Mucosa of rectum (tissue), 2 donors: ENCODE measurements around the gene DNAJB6.

Experiments used
- H3K27ac ChIP-seq, 2 donors: one replicate each; pipeline ENCODE4 v1.7.0; 2013; ENCODE audit warnings: inconsistent platforms in 2 of 2, low read depth in 2 of 2, low read length in 2 of 2
- H3K27me3 ChIP-seq, 2 donors: one replicate each; pipeline ENCODE4 v1.7.0; 2013; ENCODE audit warnings: low read length in 2 of 2; ENCODE audit not compliant: control insufficient read depth in 2 of 2, insufficient read depth in 2 of 2
- H3K36me3 ChIP-seq, 2 donors: one replicate each; pipeline ENCODE4 v1.7.0; 2013; ENCODE audit warnings: low read length in 2 of 2; ENCODE audit not compliant: control insufficient read depth in 2 of 2, insufficient read depth in 2 of 2
- H3K4me1 ChIP-seq, 2 donors: one replicate each; pipeline ENCODE4 v1.7.0; 2013; ENCODE audit warnings: low read length in 2 of 2, mild to moderate bottlenecking in 1 of 2; ENCODE audit not compliant: control insufficient read depth in 2 of 2, insufficient read depth in 2 of 2
- H3K4me3 ChIP-seq, 2 donors: one replicate each; pipeline ENCODE4 v1.7.0; 2013; ENCODE audit warnings: low read length in 2 of 2
- H3K9ac ChIP-seq, 2 donors: one replicate each; pipeline ENCODE4 v1.7.0; 2013; ENCODE audit warnings: low read length in 2 of 2, low read depth in 1 of 2, mild to moderate bottlenecking in 1 of 2
- H3K9me3 ChIP-seq, 2 donors: one replicate each; pipeline ENCODE4 v1.7.0; 2013; ENCODE audit warnings: low read length in 2 of 2; ENCODE audit not compliant: control insufficient read depth in 2 of 2
- donor health status: healthy.
- donor health status: Normal muscosa, but diverticular disease.

DNAJB6 gene

GRCh38 chr7:157416011-157416410 is 79.2 kb downstream of the DNAJB6 start:
- Histone ChIP-seq H3K27ac (no peak overlapping the region), H3K4me3 (no peak overlapping the region), H3K4me1 (no peaks in the 10 kb centered on the region), H3K36me3 (peaks cover 14 to 28% of the 10 kb centered on the region in 2 donors), H3K9ac (no peak overlapping the region), H3K9me3 (no peaks in the 10 kb centered on the region), H3K27me3 (no peaks in the 10 kb centered on the region)

- H3K27me3 ChIP-seq: no peaks in the 10 kb centered on the region
- H3K4me3 ChIP-seq: no peak overlapping the region
- no peak overlapping the region for H3K9ac ChIP-seq
- peaks cover 14 to 23% of the 10 kb centered on the region in 2 donors for H3K36me3 ChIP-seq
- H3K27ac ChIP-seq: no peak overlapping the region
- no peaks in the 10 kb centered on the region for H3K9me3 ChIP-seq
- H3K4me1 ChIP-seq: no peaks in the 10 kb centered on the region
Observed at GRCh38 chr7:157418204-157419034, 81.6 kb downstream of the DNAJB6 start.

- Histone ChIP-seq H3K36me3 (peaks cover 14 to 23% of the 10 kb centered on the region in 2 donors), H3K27me3 (no peaks in the 10 kb centered on the region), H3K4me1 (no peaks in the 10 kb centered on the region), H3K9ac (no peak overlapping the region), H3K4me3 (no peak overlapping the region), H3K9me3 (no peaks in the 10 kb centered on the region), H3K27ac (no peak overlapping the region)
Observed at GRCh38 chr7:157419035-157419293, 82.2 kb downstream of the DNAJB6 start.

- no peak overlapping the region for H3K4me3 ChIP-seq
- H3K36me3 ChIP-seq: peaks cover 0 to 5% of the 10 kb centered on the region in 2 donors
- H3K9ac ChIP-seq: no peak overlapping the region
- H3K27ac ChIP-seq: no peak overlapping the region
- no peaks in the 10 kb centered on the region for H3K27me3 ChIP-seq
- no peaks in the 10 kb centered on the region for H3K9me3 ChIP-seq
- H3K4me1 ChIP-seq: no peaks in the 10 kb centered on the region
Observed at GRCh38 chr7:157422279-157422678, 85.5 kb downstream of the DNAJB6 start.

- Histone ChIP-seq H3K4me3 (no peak overlapping the region), H3K27ac (no peak overlapping the region), H3K9ac (no peak overlapping the region), H3K36me3 (peaks cover 0 to under 1% of the 10 kb centered on the region in 2 donors), H3K9me3 (no peaks in the 10 kb centered on the region), H3K27me3 (no peaks in the 10 kb centered on the region), H3K4me1 (no peaks in the 10 kb centered on the region)
Observed at GRCh38 chr7:157423348-157423747, 86.5 kb downstream of the DNAJB6 start.

GRCh38 chr7:157423886-157424565 is 87.2 kb downstream of the DNAJB6 start:
- Histone ChIP-seq H3K9me3 (no peaks in the 10 kb centered on the region), H3K4me1 (no peaks in the 10 kb centered on the region), H3K9ac (no peak overlapping the region), H3K27me3 (no peaks in the 10 kb centered on the region), H3K27ac (no peak overlapping the region), H3K36me3 (no peaks in the 10 kb centered on the region), H3K4me3 (no peak overlapping the region)

GRCh38 chr7:157425137-157425731 is 88.4 kb downstream of the DNAJB6 start:
- Histone ChIP-seq H3K9ac (no peak overlapping the region), H3K4me3 (no peak overlapping the region), H3K27ac (no peak overlapping the region), H3K9me3 (no peaks in the 10 kb centered on the region), H3K4me1 (no peaks in the 10 kb centered on the region), H3K36me3 (no peaks in the 10 kb centered on the region), H3K27me3 (no peaks in the 10 kb centered on the region)

GRCh38 chr7:157425761-157426160 is 89.0 kb downstream of the DNAJB6 start:
- no peak overlapping the region for H3K27ac ChIP-seq
- H3K4me3 ChIP-seq: no peak overlapping the region
- no peaks in the 10 kb centered on the region for H3K36me3 ChIP-seq
- H3K4me1 ChIP-seq: no peaks in the 10 kb centered on the region
- no peaks in the 10 kb centered on the region for H3K27me3 ChIP-seq
- H3K9me3 ChIP-seq: no peaks in the 10 kb centered on the region
- H3K9ac ChIP-seq: no peak overlapping the region

- Histone ChIP-seq H3K4me3 (no peak overlapping the region), H3K9me3 (no peaks in the 10 kb centered on the region), H3K27me3 (no peaks in the 10 kb centered on the region), H3K9ac (no peak overlapping the region), H3K27ac (no peak overlapping the region), H3K4me1 (no peaks in the 10 kb centered on the region), H3K36me3 (no peaks in the 10 kb centered on the region)
Observed at GRCh38 chr7:157426463-157427301, 89.9 kb downstream of the DNAJB6 start.
